Stimulated activated CD4-positive, alpha-beta T cell treated with anti-CD3 and anti-CD28 coated beads, Interleukin-1b, Interleukin-23, amount 100 ng/mL, for 4 hours (primary cell): ENCODE measurements around the gene NACC1.
"Not testable (repeated sequence)": the region's sequence is repeated elsewhere in the genome, so short reads cannot be mapped to it uniquely, and the experiment has no call there.

Experiments
- DNase-seq, 2 donors: peaks; one replicate each; pipeline ENCODE4 v3.0.0-alpha.2; 2020; ENCODE audit warnings: low read depth in 2 of 2

Gene NACC1

GRCh38 chr19:13164343-13165161 is 46.5 kb downstream of the NACC1 start:
- peak in 1 of 2 donors; percentile 22 for DNase-seq

DNA sequence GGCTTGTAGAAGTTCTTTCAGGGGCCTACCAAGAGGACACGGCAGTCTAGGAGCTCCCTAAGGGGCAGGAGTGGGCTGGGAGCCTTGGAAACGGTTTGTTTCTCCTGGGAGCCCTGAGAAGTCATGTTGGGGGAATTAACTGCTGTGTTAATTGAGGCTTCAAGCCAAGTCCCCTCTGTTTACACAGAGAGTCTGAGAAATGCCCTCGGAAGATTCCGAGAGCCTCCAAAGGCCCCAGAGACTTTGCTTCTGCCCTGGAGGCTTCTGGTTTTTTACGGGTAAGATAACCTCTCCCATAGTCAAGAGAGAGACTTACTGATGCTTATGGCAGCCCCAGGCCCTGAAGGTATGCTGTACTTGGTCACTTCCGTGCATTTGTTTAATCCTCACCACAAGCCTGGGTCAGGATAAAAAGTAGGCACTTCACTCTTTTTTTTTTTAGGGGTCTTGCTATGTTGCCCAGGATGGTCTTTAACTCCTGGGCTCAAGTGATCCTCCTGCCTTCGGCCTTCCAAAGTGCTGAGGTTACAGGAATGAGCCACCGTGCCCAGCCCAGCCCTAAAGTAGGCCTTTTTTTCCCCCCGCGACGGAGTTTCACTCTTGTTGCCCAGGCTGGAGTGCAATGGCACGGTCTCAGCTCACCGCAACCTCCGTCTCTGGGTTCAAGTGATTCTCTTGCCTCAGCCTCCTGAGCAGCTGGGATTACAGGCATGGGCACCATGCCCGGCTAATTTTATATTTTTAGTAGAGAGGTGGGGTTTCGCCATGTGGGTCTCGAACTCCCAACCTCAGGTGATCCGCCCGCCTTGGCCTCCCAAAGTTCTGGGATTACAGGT is 47.3 kb downstream of the NACC1 start:
- DNase-seq = no peak

DNA sequence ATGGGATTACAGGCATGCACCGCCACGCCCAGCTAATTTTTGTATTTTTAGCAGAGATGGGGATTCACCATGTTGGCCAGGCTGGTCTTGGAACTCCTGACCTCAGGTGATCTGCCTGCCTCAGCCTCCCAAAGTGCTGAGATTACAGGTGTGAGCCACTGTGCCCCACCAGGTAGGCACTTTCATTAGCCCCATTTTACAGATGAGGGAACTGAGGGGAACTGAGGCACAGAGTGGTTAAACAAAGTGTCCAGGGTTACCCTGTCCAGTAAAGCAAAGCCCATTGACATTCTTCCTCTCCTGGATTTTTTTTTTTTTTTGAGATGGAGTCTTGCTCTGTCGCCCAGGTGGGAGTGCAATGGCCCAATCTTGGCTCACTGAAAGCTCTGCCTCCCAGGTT is 48.1 kb downstream of the NACC1 start:
- DNase-seq = not testable (repeated sequence)

- DNase-seq = no peak
Observed at GRCh38 chr19:13169769-13170168, 51.7 kb downstream of the NACC1 start.

DNA sequence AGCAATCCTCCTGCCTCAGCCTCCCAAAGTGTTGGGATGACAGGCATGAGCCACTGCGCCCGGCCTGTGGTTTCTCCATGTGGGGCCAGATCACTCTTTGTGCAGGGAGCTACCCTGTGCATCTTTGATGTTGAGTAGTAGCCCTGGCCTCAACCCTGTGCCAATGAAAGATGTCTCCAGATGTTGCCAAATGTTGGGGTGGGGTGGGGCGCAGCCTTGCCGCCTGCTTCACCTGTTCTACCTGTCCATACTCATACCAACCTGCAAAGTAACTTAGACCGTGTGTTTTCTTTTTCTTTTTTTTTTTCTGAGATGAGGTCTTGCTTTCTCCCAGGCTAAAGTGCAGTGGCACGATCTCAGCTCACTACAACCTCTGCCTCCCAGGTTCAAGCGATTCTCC is 53.1 kb downstream of the NACC1 start:
- DNase-seq = no peak

GRCh38 chr19:13172346-13173138 is 54.5 kb downstream of the NACC1 start:
- DNase-seq = peak; percentile 66 to 71

DNA sequence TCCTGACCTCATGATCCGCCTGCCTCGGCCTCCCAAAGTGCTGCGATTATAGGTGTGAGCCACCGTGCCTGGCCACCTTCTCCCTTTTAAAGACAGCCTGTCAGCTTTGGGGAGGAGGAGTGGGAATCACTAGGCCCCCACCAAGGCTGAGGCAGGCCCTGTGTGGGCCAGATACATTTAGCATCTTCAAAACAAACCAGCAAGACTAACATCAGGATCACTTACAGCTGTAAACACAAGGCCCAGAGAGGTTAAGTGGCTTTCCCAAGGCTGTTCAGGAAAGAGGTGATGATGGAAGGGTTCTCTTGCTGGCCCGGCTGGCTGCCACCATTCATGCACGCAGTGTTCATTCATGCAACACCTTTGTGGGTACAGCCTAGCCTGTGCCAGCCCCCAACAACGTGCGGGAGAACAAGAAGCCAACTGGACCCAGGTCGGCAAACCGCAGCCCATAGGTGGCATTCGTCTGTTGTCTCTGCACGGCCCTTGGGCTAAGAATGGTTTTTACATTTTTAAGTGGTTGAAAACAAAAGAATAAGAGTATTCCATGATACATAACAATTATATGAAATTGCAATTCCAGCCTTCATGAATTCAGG is 55.2 kb downstream of the NACC1 start:
- no peak for DNase-seq

DNA sequence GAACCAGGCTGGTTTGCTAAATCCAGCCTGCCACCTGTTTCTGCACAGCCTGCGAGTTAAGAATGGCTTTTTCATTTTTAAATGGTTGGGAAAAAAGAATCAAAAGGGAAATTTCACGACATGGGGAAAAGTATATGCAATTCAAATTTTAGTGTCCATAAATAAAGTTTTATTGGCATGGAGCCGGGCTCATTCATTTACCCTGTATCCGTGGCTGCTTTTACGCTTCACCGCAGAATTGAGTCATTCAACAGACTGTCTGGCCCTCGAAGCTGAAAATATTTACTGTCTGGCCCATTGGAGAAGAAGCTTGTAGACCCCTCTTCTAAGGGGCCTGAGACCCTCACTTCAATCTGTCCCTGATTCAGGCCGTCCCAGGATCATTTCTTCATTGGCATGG is 58.3 kb downstream of the NACC1 start:
- DNase-seq = no peak

DNA sequence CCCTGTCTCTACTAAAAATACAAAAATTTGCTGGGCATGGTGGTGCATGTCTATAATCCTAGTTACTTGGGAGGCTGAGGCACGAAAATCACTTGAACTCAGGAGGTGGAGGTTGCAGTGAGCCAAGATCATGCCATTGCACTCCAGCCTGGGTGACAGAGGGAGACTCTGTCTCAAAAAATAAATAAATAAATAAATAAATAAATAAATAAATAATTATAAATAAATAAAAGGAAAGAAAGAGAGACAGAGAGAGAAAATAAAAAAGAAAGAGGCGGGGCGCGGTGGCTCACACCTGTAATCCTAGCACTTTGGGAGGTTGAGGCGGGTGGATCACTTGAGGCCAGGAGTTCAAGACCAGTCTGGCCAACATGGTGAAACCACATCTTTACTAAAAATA is 59.5 kb downstream of the NACC1 start:
- not testable (repeated sequence) for DNase-seq

DNA sequence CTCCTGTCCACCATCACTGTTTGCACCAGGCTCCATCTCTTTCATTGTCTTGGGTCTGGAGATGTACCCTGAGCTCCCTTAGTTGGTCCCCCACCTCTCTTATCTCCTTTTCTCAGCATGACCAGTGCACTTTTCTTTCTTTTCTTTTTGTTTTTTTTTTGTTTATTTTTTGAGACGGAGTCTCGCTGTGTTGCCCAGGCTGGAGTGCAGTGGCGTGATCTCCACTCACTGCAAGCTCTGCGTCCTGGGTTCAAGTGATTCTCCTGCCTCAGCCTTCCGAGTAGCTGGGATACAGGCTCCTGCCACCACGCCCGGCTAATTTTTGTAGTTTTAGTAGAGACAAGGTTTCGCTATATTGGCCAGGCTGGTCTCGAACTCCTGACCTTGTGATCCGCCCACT is 60.2 kb downstream of the NACC1 start:
- not testable (repeated sequence) for DNase-seq

DNA sequence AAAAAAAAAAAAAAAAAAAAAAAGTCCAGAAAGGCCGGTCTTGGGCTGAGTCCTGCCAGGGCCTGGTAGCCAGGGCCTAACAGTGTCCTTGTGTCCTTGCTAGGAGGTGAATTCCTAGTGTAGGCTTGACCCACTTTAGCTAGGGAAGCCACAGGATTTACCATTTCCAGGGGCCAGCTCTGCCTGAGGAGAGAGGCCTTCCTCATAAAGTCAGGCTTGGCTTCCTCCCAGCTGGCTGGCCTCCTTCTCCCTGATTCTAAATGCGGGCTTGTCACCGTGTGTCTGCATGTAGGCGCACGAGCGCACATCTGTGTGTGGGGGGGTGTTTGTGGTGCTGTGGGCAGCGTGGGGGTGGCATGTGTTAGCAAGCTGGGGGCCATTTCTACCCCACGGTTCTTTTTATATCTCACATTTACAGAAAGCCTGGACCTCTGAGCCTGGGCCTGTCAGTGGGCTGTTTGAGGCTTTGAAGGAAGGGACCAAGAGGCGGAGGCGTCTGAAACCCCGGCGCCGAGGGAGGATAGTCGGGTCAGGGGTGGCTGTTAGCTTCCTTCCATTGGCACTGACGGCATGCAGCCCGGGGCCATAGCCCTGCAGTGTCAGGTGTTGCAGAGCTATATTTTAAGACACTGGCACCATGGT is 63.8 kb downstream of the NACC1 start:
- peak in 1 of 2 donors; percentile 32 for DNase-seq

- not testable (repeated sequence) for DNase-seq
Observed at GRCh38 chr19:13184926-13185325, 66.9 kb downstream of the NACC1 start.

DNA sequence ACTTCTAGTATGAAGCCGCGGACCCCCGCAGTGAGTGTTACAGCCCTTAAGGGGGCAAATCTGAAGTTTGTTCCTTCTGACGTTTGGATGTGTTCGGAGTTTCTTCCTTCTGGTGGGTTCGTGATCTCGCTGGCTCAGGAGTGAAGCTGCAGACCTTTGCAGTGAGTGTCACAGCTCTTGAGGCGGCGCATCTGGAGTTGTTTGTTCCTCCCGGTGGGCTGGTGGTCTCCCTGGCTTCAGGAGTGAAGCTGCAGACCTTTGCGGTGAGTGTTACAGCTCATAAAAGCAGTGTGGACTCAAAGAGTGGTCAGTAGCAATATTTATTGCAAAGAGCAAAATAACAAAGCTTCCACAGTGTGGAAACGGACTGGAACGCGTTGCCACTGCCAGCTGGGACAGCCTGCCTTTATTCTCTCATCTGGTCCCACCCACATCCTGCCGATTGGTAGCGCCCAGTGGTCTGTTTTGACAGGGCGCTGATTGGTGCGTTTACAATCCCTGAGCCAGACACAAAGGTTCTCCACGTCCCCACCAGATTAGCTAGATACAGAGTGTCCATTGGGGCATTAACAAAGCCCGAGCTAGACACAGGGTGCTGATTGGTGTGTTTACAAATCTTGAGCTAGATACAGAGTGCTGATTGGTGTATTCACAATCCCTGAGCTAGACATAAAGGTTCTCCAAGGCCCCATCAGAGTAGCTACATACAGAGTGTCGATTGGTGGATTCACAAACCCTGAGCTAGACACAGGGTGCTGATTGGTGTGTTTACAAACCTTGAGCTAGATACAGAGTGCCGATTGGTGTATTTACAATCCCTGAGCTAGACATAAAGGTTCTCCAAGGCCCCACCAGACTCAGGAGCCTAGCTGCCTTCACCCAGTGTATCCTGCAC is 67.9 kb downstream of the NACC1 start:
- DNase-seq = not testable (repeated sequence)

DNA sequence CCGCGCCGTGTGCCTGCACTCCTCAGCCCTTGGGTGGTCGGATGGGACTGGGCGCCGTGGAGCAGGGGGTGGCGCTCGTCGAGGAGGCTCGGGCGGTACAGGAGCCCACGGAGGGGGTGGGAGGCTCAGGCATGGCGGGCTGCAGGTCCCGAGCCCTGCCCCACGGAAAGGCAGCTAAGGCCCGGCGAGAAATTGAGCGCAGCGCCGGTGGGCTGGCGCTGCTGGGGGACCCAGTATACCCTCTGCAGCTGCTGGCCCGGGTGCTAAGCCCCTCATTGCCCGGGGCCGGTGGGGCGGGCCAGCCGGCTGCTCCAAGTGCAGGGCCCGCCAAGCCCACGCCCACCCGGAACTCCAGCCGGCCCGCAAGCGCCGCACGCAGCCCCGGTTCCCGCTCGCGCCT is 68.6 kb downstream of the NACC1 start:
- not testable (repeated sequence) for DNase-seq

- DNase-seq = no peak
Observed at GRCh38 chr19:13187419-13187818, 69.4 kb downstream of the NACC1 start.

DNA sequence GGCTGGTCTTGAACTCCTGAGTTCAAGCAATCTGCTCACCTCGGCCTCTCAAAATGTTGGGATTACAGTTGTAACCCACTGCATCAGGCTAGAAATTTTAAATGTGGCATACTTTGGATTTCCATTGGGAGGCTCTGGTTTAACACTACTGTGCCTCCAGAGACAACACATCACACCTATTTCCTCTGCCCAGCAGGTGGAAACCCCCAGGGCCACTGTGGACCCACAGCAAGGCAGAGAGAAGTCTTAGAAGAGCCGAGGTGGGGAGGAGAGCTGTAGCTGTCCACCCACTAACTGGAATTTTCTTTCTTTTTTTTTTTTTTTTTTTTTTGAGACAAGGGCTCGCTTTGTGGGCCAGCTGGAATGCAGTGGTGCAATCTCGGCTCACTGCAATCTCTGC is 71.5 kb downstream of the NACC1 start:
- DNase-seq = no peak
